ENCODE results near the gene OR10G4. TPM values are rescaled to one million over a fixed set of nuclear protein-coding genes. Genes with fewer than 3 reads are reported as not detected.

The OR10G4 gene
- not detected for total RNA-seq
- not detected for polyA plus RNA-seq (2013, experiment 1 of 2)
- polyA plus RNA-seq (2013, experiment 2 of 2): not detected
- long read RNA-seq, experiment 1: 0 reads
- long read RNA-seq, experiment 2: 0 reads
- long read RNA-seq, experiment 3: 0 reads
- long read RNA-seq, experiment 4: 0 reads

GRCh38 chr11:124012697-124013096, at the start of gene OR10G4:
TSS of gene OR10G4 (plus strand) at chr11:124012997. CDS start at chr11:124015575, 2,578 bp downstream.
- no peak within 1 kb of the TSS for H3K27ac ChIP-seq (ENCODE audit: low read depth, low read length)
- no peaks in the 10 kb centered on the region for H3K4me1 Mint-ChIP-seq
- no peaks in the 10 kb centered on the region for H3K27me3 Mint-ChIP-seq (ENCODE audit: insufficient read depth)
- H3K4me3 ChIP-seq (ENCODE audit: low read length): no peak within 1 kb of the TSS
- no peaks in the 10 kb centered on the region for H3K4me1 ChIP-seq (ENCODE audit: control insufficient read depth, insufficient read depth, low read length)
- H3K4me3 Mint-ChIP-seq: no peak within 1 kb of the TSS
- no peaks in the 10 kb centered on the region for H3K27me3 ChIP-seq (ENCODE audit: control insufficient read depth, insufficient read depth, low read length, poor library complexity, severe bottlenecking)
- H3K9me3 ChIP-seq (ENCODE audit: control insufficient read depth, low read length): no peaks in the 10 kb centered on the region
- no peak within 1 kb of the TSS for H3K27ac Mint-ChIP-seq
- DNase-seq: no peak
- no peaks in the 10 kb centered on the region for H3K9me3 Mint-ChIP-seq
- no peaks in the 10 kb centered on the region for H3K36me3 Mint-ChIP-seq (ENCODE audit: low read depth)
- TF ChIP-seq CTCF (conservative IDR thresholded peaks at IDR 0.05): no peak
- H3K36me3 ChIP-seq (ENCODE audit: control insufficient read depth, insufficient read depth, low read length): no peaks in the 10 kb centered on the region
- no peak within 1 kb of the TSS for H3K9ac ChIP-seq (ENCODE audit: extremely low read depth, low read length, poor library complexity, severe bottlenecking)
- 100% methylated on average over 2 of the region's 2 CpGs; no CpG with 5 or more reads in 1 of the 2 experiments for WGBS, 2 experiments (ENCODE audit: insufficient coverage in 1 of 2, insufficient read length in 1 of 2)

- peaks cover 5% of the 10 kb centered on the region for H3K9me3 Mint-ChIP-seq
- no peak overlapping the region for H3K4me3 Mint-ChIP-seq
- no peaks in the 10 kb centered on the region for H3K4me1 Mint-ChIP-seq
- H3K27me3 ChIP-seq (ENCODE audit: control insufficient read depth, insufficient read depth, low read length, poor library complexity, severe bottlenecking): no peaks in the 10 kb centered on the region
- no peak for TF ChIP-seq CTCF (conservative IDR thresholded peaks at IDR 0.05)
- H3K9me3 ChIP-seq (ENCODE audit: control insufficient read depth, low read length): no peaks in the 10 kb centered on the region
- no peak overlapping the region for H3K4me3 ChIP-seq (ENCODE audit: low read length)
- H3K27me3 Mint-ChIP-seq (ENCODE audit: insufficient read depth): no peaks in the 10 kb centered on the region
- H3K9ac ChIP-seq (ENCODE audit: extremely low read depth, low read length, poor library complexity, severe bottlenecking): no peak overlapping the region
- no peak for DNase-seq
- no peaks in the 10 kb centered on the region for H3K4me1 ChIP-seq (ENCODE audit: control insufficient read depth, insufficient read depth, low read length)
- no peaks in the 10 kb centered on the region for H3K36me3 Mint-ChIP-seq (ENCODE audit: low read depth)
- 67 to 97% methylated on average over 1 of the region's 1 CpG for WGBS, 2 experiments (ENCODE audit: insufficient coverage in 1 of 2, insufficient read length in 1 of 2)
- no peak overlapping the region for H3K27ac Mint-ChIP-seq
- no peak overlapping the region for H3K27ac ChIP-seq (ENCODE audit: low read depth, low read length)
- H3K36me3 ChIP-seq (ENCODE audit: control insufficient read depth, insufficient read depth, low read length): no peaks in the 10 kb centered on the region
Observed at GRCh38 chr11:123973816-123974215, 39.0 kb upstream of the OR10G4 start.

- Mint-ChIP-seq H3K27ac (no peak overlapping the region), H3K4me1 (peaks cover 15% of the 10 kb centered on the region), H3K9me3 (peaks cover 7% of the 10 kb centered on the region), H3K36me3 (ENCODE audit: low read depth) (no peaks in the 10 kb centered on the region), H3K27me3 (ENCODE audit: insufficient read depth) (no peaks in the 10 kb centered on the region), H3K4me3 (no peak overlapping the region)
- no peaks in the 10 kb centered on the region for H3K9me3 ChIP-seq (ENCODE audit: control insufficient read depth, low read length)
- no peaks in the 10 kb centered on the region for H3K27me3 ChIP-seq (ENCODE audit: control insufficient read depth, insufficient read depth, low read length, poor library complexity, severe bottlenecking)
- H3K27ac ChIP-seq (ENCODE audit: low read depth, low read length): no peak overlapping the region
- DNase-seq: no peak
- no peak for TF ChIP-seq CTCF (conservative IDR thresholded peaks at IDR 0.05)
- no peaks in the 10 kb centered on the region for H3K36me3 ChIP-seq (ENCODE audit: control insufficient read depth, insufficient read depth, low read length)
- no peak overlapping the region for H3K4me3 ChIP-seq (ENCODE audit: low read length)
- no peaks in the 10 kb centered on the region for H3K4me1 ChIP-seq (ENCODE audit: control insufficient read depth, insufficient read depth, low read length)
- no peak overlapping the region for H3K9ac ChIP-seq (ENCODE audit: extremely low read depth, low read length, poor library complexity, severe bottlenecking)
- 91 to 94% methylated on average over 11 to 18 of the region's 18 CpGs for WGBS, 2 experiments (ENCODE audit: insufficient coverage in 1 of 2, insufficient read length in 1 of 2)
Observed at GRCh38 chr11:123976770-123977560, 35.8 kb upstream of the OR10G4 start.

Data from endodermal cell (in vitro differentiated cells).